Stomach (tissue), 9 donors: ENCODE data around the gene PNPLA5. TPM values are rescaled to one million over a fixed set of nuclear protein-coding genes. Genes with fewer than 3 reads are reported as not detected.
"Not testable (repeated sequence)": the region's sequence is repeated elsewhere in the genome, so short reads cannot be mapped to it uniquely, and the experiment has no call there.

ENCODE experiments used
- DNase-seq, 2 donors: peaks; one replicate each; pipeline versions ENCODE4 v3.0.0 to v3.0.0-alpha.2; 2013 to 2019
- H3K27ac ChIP-seq, 5 donors: fragments of 200-600 bp in 4 of 5; sonication (generic) in 4 of 5; one replicate each; pipeline ENCODE4 v1.5.1; 2013 to 2019; ENCODE audit warnings: mild to moderate bottlenecking in 1 of 5, moderate library complexity in 1 of 5
- H3K27me3 ChIP-seq, 3 donors: fragments of 200-600 bp; sonication (generic); one replicate each; pipeline ENCODE4 v1.5.1; 2017 to 2019; ENCODE audit warnings: mixed run types in 1 of 3
- H3K36me3 ChIP-seq, 4 donors: fragments of 200-600 bp; sonication (generic); 1 replicate in 3 of 4; 2 replicates in 1 of 4; pipeline ENCODE4 v1.5.1; 2016 to 2019
- H3K4me1 ChIP-seq, 4 donors: fragments of 200-600 bp; sonication (generic); one replicate each; pipeline ENCODE4 v1.5.1; 2016 to 2019
- H3K4me3 ChIP-seq, 4 donors: fragments of 200-600 bp; sonication (generic) in 3 of 4; one replicate each; pipeline ENCODE4 v1.5.1; 2016 to 2019; ENCODE audit warnings: mild to moderate bottlenecking in 1 of 4
- H3K9me3 ChIP-seq, 4 donors: fragments of 200-600 bp; sonication (generic); one replicate each; pipeline ENCODE4 v1.5.1; 2016 to 2019
- EP300 ChIP-seq: sonication (generic); formaldehyde crosslinking; IDR thresholded peaks from one replicate; pipeline ENCODE4 v1.6.1; 2017; ENCODE audit warnings: antibody characterized with exemption
- POLR2A ChIP-seq, 4 donors: fragments of 450-650 bp; IDR thresholded peaks; one replicate each; pipeline ENCODE4 v1.6.1; 2016; ENCODE audit warnings: antibody characterized with exemption in 4 of 4, control low read depth in 2 of 4, mild to moderate bottlenecking in 1 of 4, moderate library complexity in 1 of 4
- POLR2AphosphoS5 ChIP-seq, 3 donors: sonication (generic); formaldehyde crosslinking; IDR thresholded peaks; one replicate each; pipeline ENCODE4 v1.6.1; 2016; ENCODE audit warnings: antibody characterized with exemption in 3 of 3
- WGBS, 5 donors: extraction: QIAGEN DNeasy Blood & Tissue Kit in 3 of 5; methylation state at CpG; one replicate each; pipeline versions ENCODE4 v1.1.5 to v1.1.7; 2013 to 2018; 5-methylcytosine and 5-hydroxymethylcytosine counted together
- intact Hi-C: fragments of 100-400 bp; cut with DNase I; formaldehyde crosslinking; loops from one replicate; pipeline ENCODE4 v1.15.1; 2023; ENCODE audit warnings: low total_unique reads
- polyA plus RNA-seq, 3 donors: library from polyadenylated mRNA; stranded (reverse); fragments of 200-250 nt; gene quantifications; one replicate each; pipeline ENCODE4 v1.2.3, GENCODE V29; 2013
- total RNA-seq, 5 donors: library from RNA; depleted of rRNA; stranded (reverse); fragments of >200 nt; gene quantifications; one replicate each; pipeline versions ENCODE4 v1.1.0 to v1.2.3, GENCODE V29; 2014 to 2016
- TF ChIP-seq, protein P1 (sequence below), 7 experiments: fragments of 450-650 bp in 4 of 7; fragments of 200-600 bp in 3 of 7; sonication (generic) in 3 of 7; IDR thresholded peaks; one replicate each; pipeline ENCODE4 v1.5.1; 2016 to 2019; ENCODE audit warnings: antibody characterized with exemption in 7 of 7, control low read depth in 2 of 7, mild to moderate bottlenecking in 1 of 7
- donor health status: healthy with polysubstance abuse.
- donor health status: Bipolar disorder and iron deficiency.
- donor health status: healthy.

Gene PNPLA5
- total and polyA plus RNA-seq, 8 donors: not detected

DNA sequence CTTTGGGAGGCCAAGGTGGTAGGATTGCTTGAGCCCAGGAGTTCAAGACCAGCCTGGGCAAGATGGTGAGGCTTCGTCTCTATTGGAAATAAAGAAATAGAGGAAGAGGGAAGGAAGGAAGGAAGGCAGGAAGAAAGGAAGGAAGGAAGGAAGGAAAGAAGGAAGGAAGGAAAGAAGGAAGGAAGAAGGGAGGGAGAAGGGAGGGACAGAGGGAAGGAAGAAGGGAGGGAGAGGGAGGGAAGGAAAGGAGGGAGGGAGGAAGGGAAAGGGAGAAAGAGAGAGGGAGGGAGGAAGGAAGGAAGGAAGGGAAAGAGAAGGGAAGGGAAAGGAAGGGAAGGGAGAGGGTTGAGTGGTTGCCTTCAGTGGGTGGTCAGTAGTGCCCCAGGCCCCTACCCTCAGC lies 17.9 kb upstream of the PNPLA5 start:
- no peak for DNase-seq
- Histone ChIP-seq H3K4me3 (no peak overlapping the region), H3K27me3 (peaks cover 0 to 73% (median 0%) of the 10 kb centered on the region in 3 donors), H3K27ac (no peak overlapping the region), H3K36me3 (no peaks in the 10 kb centered on the region), H3K4me1 (no peaks in the 10 kb centered on the region), H3K9me3 (no peaks in the 10 kb centered on the region)
- no peak for TF ChIP-seq EP300
- TF ChIP-seq, protein P1, sequence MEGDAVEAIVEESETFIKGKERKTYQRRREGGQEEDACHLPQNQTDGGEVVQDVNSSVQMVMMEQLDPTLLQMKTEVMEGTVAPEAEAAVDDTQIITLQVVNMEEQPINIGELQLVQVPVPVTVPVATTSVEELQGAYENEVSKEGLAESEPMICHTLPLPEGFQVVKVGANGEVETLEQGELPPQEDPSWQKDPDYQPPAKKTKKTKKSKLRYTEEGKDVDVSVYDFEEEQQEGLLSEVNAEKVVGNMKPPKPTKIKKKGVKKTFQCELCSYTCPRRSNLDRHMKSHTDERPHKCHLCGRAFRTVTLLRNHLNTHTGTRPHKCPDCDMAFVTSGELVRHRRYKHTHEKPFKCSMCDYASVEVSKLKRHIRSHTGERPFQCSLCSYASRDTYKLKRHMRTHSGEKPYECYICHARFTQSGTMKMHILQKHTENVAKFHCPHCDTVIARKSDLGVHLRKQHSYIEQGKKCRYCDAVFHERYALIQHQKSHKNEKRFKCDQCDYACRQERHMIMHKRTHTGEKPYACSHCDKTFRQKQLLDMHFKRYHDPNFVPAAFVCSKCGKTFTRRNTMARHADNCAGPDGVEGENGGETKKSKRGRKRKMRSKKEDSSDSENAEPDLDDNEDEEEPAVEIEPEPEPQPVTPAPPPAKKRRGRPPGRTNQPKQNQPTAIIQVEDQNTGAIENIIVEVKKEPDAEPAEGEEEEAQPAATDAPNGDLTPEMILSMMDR (IDR thresholded peaks at IDR 0.05): no peak
- TF ChIP-seq POLR2AphosphoS5 (IDR thresholded peaks at IDR 0.05): no peak
- no peak for TF ChIP-seq POLR2A (IDR thresholded peaks at IDR 0.05)
- intact Hi-C loops: no loop called here
- 67 to 85% (median 81%) methylated on average over 1 of the region's 1 CpG for WGBS, 5 donors

GRCh38 chr22:43905681-43906080 lies 13.9 kb upstream of the PNPLA5 start:
- peaks cover 0 to 81% (median 2%) of the 10 kb centered on the region in 3 donors for H3K27me3 ChIP-seq
- H3K4me1 ChIP-seq: no peaks in the 10 kb centered on the region
- intact Hi-C loops: no loop called here
- DNase-seq: no peak
- H3K27ac ChIP-seq: no peak overlapping the region
- no peaks in the 10 kb centered on the region for H3K36me3 ChIP-seq
- H3K4me3 ChIP-seq: no peak overlapping the region
- no peak for TF ChIP-seq POLR2A (IDR thresholded peaks at IDR 0.05)
- no peak for TF ChIP-seq EP300
- TF ChIP-seq POLR2AphosphoS5 (IDR thresholded peaks at IDR 0.05): no peak
- TF ChIP-seq, protein P1 (IDR thresholded peaks at IDR 0.05): no peak
- WGBS, 5 donors: 39 to 50% (median 44%) methylated on average over 7 of the region's 7 CpGs
- H3K9me3 ChIP-seq: no peaks in the 10 kb centered on the region

DNA sequence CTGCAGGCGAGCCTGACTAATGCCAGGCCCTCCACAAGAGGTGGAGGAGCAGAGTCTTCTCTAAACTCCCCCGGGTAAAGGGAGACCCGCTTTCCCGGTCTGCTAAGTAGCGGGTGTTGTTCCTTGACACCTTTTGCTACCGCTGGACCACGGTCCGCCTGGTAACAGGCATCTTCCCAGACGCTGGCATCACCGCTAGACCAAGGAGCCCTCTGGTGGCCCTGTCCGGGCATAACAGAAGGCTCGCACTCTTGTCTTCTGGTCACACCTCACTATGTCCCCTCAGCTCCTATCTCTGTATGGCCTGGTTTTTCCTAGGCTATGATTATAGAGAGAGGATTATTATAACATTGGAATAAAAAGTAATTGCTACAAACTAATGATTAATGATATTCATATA lies 12.6 kb upstream of the PNPLA5 start:
- H3K27ac ChIP-seq, H3K4me1 ChIP-seq, intact Hi-C loops, H3K36me3 ChIP-seq, H3K4me3 ChIP-seq, H3K9me3 ChIP-seq: not testable (repeated sequence)
- peak in 1 of 2 donors; percentile 58 for DNase-seq
- TF ChIP-seq, protein P1 (IDR thresholded peaks at IDR 0.05): peak in 2 of 7 experiments; percentile 10 to 12
- WGBS, 5 donors: 6 to 41% (median 37%) methylated on average over 2 to 12 of the region's 12 CpGs
- H3K27me3 ChIP-seq: peaks cover 0 to 84% (median 7%) of the 10 kb centered on the region in 3 donors

- H3K27ac ChIP-seq, H3K36me3 ChIP-seq, intact Hi-C loops, DNase-seq, H3K4me3 ChIP-seq, H3K9me3 ChIP-seq, H3K4me1 ChIP-seq: not testable (repeated sequence)
- 66 to 76% (median 73%) methylated on average over 11 to 12 of the region's 12 CpGs for WGBS, 5 donors
- H3K27me3 ChIP-seq: peaks cover 0 to 77% (median 7%) of the 10 kb centered on the region in 3 donors
Observed at GRCh38 chr22:43903033-43903432, 11.2 kb upstream of the PNPLA5 start.

DNA sequence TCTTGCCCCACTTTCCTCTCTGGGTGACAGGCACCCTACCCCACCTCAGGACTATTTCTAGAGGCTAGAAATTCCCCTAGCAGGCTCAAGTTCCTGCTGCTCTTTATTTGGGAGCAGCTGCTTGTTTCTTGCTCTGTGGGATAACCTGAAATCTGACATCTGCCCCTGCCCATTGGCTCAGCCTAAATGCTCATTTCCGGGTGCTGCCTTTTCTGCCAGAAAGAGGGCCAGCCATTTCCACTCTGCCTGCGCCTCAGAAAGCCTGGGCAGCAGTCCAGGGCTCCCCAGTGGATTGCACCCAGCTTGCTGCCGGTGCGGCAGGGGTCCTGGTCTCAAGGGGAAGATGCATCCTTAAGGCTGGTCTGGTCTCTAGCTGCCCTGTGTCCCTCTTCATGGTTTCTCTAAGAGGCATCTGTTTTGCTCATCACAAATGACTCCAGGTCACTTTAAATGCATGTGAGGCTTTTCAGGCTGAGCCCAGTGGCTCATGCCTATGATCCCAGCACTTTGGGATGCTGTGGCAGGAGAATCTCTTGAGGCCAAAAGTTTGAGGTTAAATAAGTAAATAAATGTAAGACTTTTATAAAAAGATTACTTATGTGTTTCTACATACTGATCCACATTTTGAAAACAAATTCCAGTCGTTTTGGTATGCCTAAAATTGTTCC lies 10.3 kb upstream of the PNPLA5 start:
- 35 to 59% (median 49%) methylated on average over 5 of the region's 5 CpGs for WGBS, 5 donors
- no peak for DNase-seq
- Histone ChIP-seq H3K27me3 (peaks cover 0 to 70% (median 7%) of the 10 kb centered on the region in 3 donors), H3K27ac (no peak overlapping the region), H3K9me3 (no peaks in the 10 kb centered on the region), H3K4me3 (no peak overlapping the region), H3K4me1 (no peaks in the 10 kb centered on the region), H3K36me3 (no peaks in the 10 kb centered on the region)
- TF ChIP-seq EP300 (no peak), POLR2A (IDR thresholded peaks at IDR 0.05) (no peak), POLR2AphosphoS5 (IDR thresholded peaks at IDR 0.05) (no peak)
- TF ChIP-seq, protein P1 (IDR thresholded peaks at IDR 0.05): no peak
- intact Hi-C loops: no loop called here
